Measurements from ENCODE around the gene NDUFAF7. TPM values are rescaled to one million over a fixed set of nuclear protein-coding genes. Genes with fewer than 3 reads are reported as not detected.
"Not testable (repeated sequence)": the region's sequence is repeated elsewhere in the genome, so short reads cannot be mapped to it uniquely, and the experiment has no call there.

The NDUFAF7 gene
- polyA plus RNA-seq, 2 of the 4 experiments (the other 2 are of a cell fraction) = 28.8 to 48.0 TPM

GRCh38 chr2:37291680-37292079 lies 60.2 kb downstream of the NDUFAF7 start:
- Histone ChIP-seq H3K4me2 (no peak overlapping the region), H3K9me3 (no peaks in the 10 kb centered on the region), H3K4me3 (no peak overlapping the region), H3K4me1 (no peaks in the 10 kb centered on the region), H3K27ac (no peak overlapping the region)
- 94% methylated on average over 2 of the region's 2 CpGs for WGBS (ENCODE audit: missing lambda C conversion rate)
- ATAC-seq (no peak), DNase-seq (ENCODE audit: low read depth in 1 of 2, low spot score in 1 of 2) (no peak), FAIRE-seq (no peak)
- TF ChIP-seq TFCP2L1 (CRISPR knock-in tag; IDR thresholded peaks at IDR 0.05) = no peak
- no peak for TF ChIP-seq KDM5A (IDR thresholded peaks at IDR 0.05)
- TF ChIP-seq MAX (IDR thresholded peaks at IDR 0.05) = no peak
- no peak for TF ChIP-seq ZNF302 (CRISPR knock-in tag; IDR thresholded peaks at IDR 0.05)
- no peak for TF ChIP-seq HEYL (CRISPR knock-in tag; IDR thresholded peaks at IDR 0.05)
- TF ChIP-seq ZC3H11A (IDR thresholded peaks at IDR 0.05) = no peak
- TF ChIP-seq MAZ (IDR thresholded peaks at IDR 0.05; ENCODE audit: borderline replicate concordance, low read depth, low read length) = no peak
- TF ChIP-seq EP300 (IDR thresholded peaks at IDR 0.05) = no peak
- TF ChIP-seq, protein P1, sequence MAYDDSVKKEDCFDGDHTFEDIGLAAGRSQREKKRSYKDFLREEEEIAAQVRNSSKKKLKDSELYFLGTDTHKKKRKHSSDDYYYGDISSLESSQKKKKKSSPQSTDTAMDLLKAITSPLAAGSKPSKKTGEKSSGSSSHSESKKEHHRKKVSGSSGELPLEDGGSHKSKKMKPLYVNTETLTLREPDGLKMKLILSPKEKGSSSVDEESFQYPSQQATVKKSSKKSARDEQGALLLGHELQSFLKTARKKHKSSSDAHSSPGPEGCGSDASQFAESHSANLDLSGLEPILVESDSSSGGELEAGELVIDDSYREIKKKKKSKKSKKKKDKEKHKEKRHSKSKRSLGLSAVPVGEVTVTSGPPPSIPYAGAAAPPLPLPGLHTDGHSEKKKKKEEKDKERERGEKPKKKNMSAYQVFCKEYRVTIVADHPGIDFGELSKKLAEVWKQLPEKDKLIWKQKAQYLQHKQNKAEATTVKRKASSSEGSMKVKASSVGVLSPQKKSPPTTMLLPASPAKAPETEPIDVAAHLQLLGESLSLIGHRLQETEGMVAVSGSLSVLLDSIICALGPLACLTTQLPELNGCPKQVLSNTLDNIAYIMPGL (CRISPR knock-in tag; IDR thresholded peaks at IDR 0.05; ENCODE audit: borderline replicate concordance) = no peak
- no peak for TF ChIP-seq ELK1 (IDR thresholded peaks at IDR 0.05; ENCODE audit: low read depth, low read length)
- no peak for TF ChIP-seq ZSCAN20 (CRISPR knock-in tag; IDR thresholded peaks at IDR 0.05)
- TF ChIP-seq EHMT2 (IDR thresholded peaks at IDR 0.05; ENCODE audit: low read depth) = no peak
- CTCF ChIA-PET = no interaction called here
- POLR2A ChIA-PET = no interaction called here

DNA sequence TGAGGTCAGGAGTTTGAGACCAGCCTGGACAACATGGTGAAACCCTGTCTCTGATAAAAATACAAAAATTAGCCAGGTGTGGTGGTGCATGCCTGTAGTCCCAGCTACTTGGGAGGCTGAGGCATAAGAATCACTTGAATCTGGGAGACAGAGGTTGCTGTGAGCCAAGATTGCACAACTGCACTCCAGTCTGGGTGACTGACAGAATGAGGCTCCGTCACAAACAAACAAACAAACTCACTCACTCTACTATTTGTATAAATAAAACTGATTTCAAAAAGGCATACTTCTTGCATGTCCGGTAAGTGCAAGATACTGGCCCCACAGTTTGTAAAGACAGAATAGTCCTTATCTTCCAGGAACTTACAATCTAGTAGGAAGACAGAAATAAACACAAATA lies 63.4 kb downstream of the NDUFAF7 start:
- H3K4me1 ChIP-seq; H3K9me3 ChIP-seq; H3K27ac ChIP-seq; DNase-seq (ENCODE audit: low read depth in 1 of 2, low spot score in 1 of 2); ATAC-seq; FAIRE-seq; CTCF ChIA-PET; H3K4me2 ChIP-seq; H3K4me3 ChIP-seq; POLR2A ChIA-PET: not testable (repeated sequence)
- 86% methylated on average over 2 of the region's 2 CpGs for WGBS (ENCODE audit: missing lambda C conversion rate)
- peak in 1 of 2 experiments; percentile 56; a peak in 2 of 4 replicates for TF ChIP-seq CEBPB (IDR thresholded peaks at IDR 0.05)

- DNase-seq (ENCODE audit: low read depth in 1 of 2, low spot score in 1 of 2) = no peak
- no peak for ATAC-seq
- Histone ChIP-seq H3K9me3 (no peaks in the 10 kb centered on the region), H3K4me3 (no peak overlapping the region), H3K4me2 (no peak overlapping the region), H3K4me1 (peaks cover 3% of the 10 kb centered on the region; the same call in 2 of the 3 replicates), H3K27ac (no peak overlapping the region)
- no peak for TF ChIP-seq CBX2 (IDR thresholded peaks at IDR 0.05; ENCODE audit: borderline replicate concordance, low read depth)
- no peak for TF ChIP-seq NR3C1 (IDR thresholded peaks at IDR 0.05)
- TF ChIP-seq EHMT2 (IDR thresholded peaks at IDR 0.05; ENCODE audit: low read depth) = no peak
- TF ChIP-seq CHD2 (IDR thresholded peaks at IDR 0.05; ENCODE audit: low read length, partially characterized antibody) = no peak
- TF ChIP-seq ZSCAN20 (CRISPR knock-in tag; IDR thresholded peaks at IDR 0.05) = no peak
- TF ChIP-seq, protein P2, sequence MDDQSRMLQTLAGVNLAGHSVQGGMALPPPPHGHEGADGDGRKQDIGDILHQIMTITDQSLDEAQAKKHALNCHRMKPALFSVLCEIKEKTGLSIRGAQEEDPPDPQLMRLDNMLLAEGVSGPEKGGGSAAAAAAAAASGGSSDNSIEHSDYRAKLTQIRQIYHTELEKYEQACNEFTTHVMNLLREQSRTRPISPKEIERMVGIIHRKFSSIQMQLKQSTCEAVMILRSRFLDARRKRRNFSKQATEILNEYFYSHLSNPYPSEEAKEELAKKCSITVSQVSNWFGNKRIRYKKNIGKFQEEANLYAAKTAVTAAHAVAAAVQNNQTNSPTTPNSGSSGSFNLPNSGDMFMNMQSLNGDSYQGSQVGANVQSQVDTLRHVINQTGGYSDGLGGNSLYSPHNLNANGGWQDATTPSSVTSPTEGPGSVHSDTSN (IDR thresholded peaks at IDR 0.05) = no peak
- no peak for TF ChIP-seq GATA3 (IDR thresholded peaks at IDR 0.05; ENCODE audit: borderline replicate concordance)
- TF ChIP-seq EP300 (IDR thresholded peaks at IDR 0.05) = no peak
- no peak for TF ChIP-seq CHD4 (IDR thresholded peaks at IDR 0.05; ENCODE audit: borderline replicate concordance)
- no peak for TF ChIP-seq MAFK (IDR thresholded peaks at IDR 0.05; ENCODE audit: partially characterized antibody)
- TF ChIP-seq ZNF302 (CRISPR knock-in tag; IDR thresholded peaks at IDR 0.05) = no peak
- ChIA-PET CTCF (no interaction called here), POLR2A (no interaction called here)
- no peak for FAIRE-seq
- WGBS (ENCODE audit: missing lambda C conversion rate) = 89% methylated on average over 1 of the region's 1 CpG
Measured at GRCh38 chr2:37295469-37296073, 64.1 kb downstream of the NDUFAF7 start.
